ENCODE data around the gene ARHGEF19.

GRCh38 chr1:16217061-16217785, 4.8 kb upstream of the ARHGEF19 start:
- TF ChIP-seq USF2 (IDR thresholded peaks at IDR 0.05; ENCODE audit: low read depth, low read length): no peak
- no peak for TF ChIP-seq USF2 (CRISPR knock-in tag; IDR thresholded peaks at IDR 0.05; ENCODE audit: borderline replicate concordance)
- TF ChIP-seq JUND (CRISPR knock-in tag; IDR thresholded peaks at IDR 0.05): no peak
- TF ChIP-seq CTCF (CRISPR knock-in tag; IDR thresholded peaks at IDR 0.05): no peak
- TF ChIP-seq ZBTB7A (CRISPR knock-in tag; IDR thresholded peaks at IDR 0.05): no peak
- TF ChIP-seq ZNF616 (CRISPR knock-in tag; IDR thresholded peaks at IDR 0.05; ENCODE audit: low read depth): no peak
- TF ChIP-seq ZBTB33 (CRISPR knock-in tag; IDR thresholded peaks at IDR 0.05): no peak
- no peak for TF ChIP-seq ZNF512 (CRISPR knock-in tag; IDR thresholded peaks at IDR 0.05)
- no peak for TF ChIP-seq PREB (CRISPR knock-in tag; IDR thresholded peaks at IDR 0.05)
- TF ChIP-seq ATF3 (CRISPR knock-in tag; IDR thresholded peaks at IDR 0.05): no peak
- TF ChIP-seq CEBPB (IDR thresholded peaks at IDR 0.05; ENCODE audit: borderline replicate concordance, low read depth, low read length): no peak
- no peak for TF ChIP-seq CCDC6 (CRISPR knock-in tag; IDR thresholded peaks at IDR 0.05)
- no peak for TF ChIP-seq KAT8 (CRISPR knock-in tag; IDR thresholded peaks at IDR 0.05)
- TF ChIP-seq ZNF550 (CRISPR knock-in tag; IDR thresholded peaks at IDR 0.05; ENCODE audit: borderline replicate concordance): no peak
- no peak for TF ChIP-seq ZNF670 (CRISPR knock-in tag; IDR thresholded peaks at IDR 0.05; ENCODE audit: borderline replicate concordance)

Measured in HepG2 (cell line).